Measurements from ENCODE around the gene SIPA1L3.

Gene SIPA1L3

DNA sequence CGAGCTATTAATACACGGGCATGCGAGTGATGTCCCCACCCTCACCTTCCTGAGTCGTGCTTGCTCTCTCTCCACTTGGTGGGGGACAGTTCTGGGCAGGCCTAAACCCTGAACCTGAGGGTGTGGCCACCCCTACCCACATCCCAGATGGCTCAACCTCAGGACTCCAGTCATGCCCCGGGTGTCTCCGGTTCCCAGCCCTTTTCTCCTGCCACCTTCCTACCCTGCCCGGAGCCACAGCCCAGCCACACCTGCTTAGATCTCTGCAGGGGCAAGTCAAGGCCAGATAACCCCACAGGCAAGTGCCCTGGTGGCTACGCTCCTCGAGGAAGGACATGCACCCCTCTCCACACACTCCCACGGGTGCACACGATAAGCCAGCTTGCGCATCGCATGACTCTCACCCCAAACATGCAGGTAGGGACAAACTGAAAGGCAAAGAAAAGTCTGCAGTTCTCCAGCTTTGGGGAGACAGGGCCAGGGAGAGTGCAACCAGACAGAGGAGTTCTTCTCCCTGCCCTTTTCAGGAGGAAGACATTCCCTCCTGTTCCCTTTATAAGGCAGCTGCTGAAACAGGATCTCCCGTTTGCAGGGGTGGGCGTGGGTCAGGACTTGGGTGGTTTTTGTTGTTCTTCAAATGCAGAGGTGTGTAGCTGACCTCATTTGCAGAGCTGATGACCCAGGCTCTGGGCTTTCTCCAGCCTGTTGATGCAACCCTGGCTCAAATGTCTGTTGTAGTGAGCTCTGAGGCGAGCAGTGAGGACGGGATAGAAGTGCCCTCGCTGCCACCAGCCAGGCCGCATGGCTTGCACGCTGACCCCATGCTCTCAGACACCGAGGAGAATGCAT lies 228.4 kb downstream of the SIPA1L3 start (continued):
- no peak for TF ChIP-seq ZBTB20 (tag by site-specific recombination; IDR thresholded peaks at IDR 0.05)
- peak; percentile 77 for TF ChIP-seq KLF1 (tag by site-specific recombination; IDR thresholded peaks at IDR 0.05)

DNA sequence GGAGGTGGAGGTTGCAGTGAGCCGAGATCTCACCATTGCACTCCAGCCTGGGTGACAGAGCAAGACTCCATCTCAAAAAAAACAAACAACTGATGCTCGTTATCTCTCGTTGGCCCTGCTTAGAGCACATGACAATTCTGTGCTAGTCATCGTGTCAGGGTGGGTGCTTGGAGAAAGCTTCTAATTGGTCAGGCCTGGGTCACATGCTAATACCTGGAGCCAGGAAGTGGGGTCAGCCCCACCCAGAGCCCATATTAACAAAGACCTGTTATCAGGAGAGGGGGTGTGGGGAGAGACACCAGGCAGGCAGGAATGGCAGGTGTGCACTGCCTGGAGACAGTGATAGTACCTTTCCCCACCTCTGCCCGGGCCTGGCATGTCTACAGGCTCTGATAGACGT lies 232.1 kb downstream of the SIPA1L3 start:
- CTCF ChIA-PET, result interaction anchor here (0.5 to 1.1 kb wide), 4 partner anchors 11 to 291 kb away, joined by 3 to 5 read pairs (median 4); no protein-coding TSS in a partner anchor
- H3K27ac ChIP-seq (ENCODE audit: extremely low read depth, low read depth, low read length), result no peak overlapping the region

DNA sequence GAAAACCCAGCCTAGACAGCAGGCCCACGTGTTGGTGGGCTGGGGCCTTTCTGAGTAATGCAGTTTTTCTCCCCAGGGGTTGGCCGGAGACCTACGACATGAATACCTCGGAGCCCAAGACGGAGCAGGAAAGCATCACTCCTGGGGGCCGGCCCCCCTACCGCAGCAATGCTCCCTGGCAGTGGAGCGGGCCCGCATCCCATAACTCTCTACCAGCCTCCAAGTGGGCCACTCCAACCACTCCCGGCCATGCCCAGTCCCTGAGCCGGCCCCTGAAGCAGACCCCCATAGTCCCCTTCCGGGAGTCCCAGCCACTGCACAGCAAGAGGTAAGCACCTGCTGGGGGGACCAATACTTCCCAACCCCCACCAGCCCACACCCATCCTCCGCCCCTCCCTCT lies 234.1 kb downstream of the SIPA1L3 start:
- Histone ChIP-seq H3K27ac (ENCODE audit: extremely low read depth, low read depth, low read length) (no peak overlapping the region), H3K4me3 (ENCODE audit: low read depth, low read length) (no peak overlapping the region), H3K9me3 (ENCODE audit: control insufficient read depth, insufficient read depth, low read depth, low read length) (no peaks in the 10 kb centered on the region), H3K4me1 (ENCODE audit: control insufficient read depth, insufficient read depth, low read length) (no peaks in the 10 kb centered on the region), H3K36me3 (ENCODE audit: control insufficient read depth in 2 of 2, insufficient read depth in 1 of 2, low read length in 2 of 2) (peaks cover 0 to 14% of the 10 kb centered on the region in 2 experiments; a peak in 2 of 3 replicates)
- ChIA-PET POLR2A (interaction anchor here (0.7 to 1.5 kb wide), 2 partner anchors 10 to 234 kb away, joined by 5 to 7 read pairs; partner anchors contain the start of genes SIPA1L3 and WDR87), CTCF (interaction anchor here (0.7 to 3.5 kb wide), 18 partner anchors 8 to 748 kb away, joined by 3 to 70 read pairs (median 6); partner anchors contain the start of genes SIPA1L3 and WDR87)
- TF ChIP-seq ZNF791 (tag by site-specific recombination; IDR thresholded peaks at IDR 0.05), result no peak
- TF ChIP-seq ZIC2 (tag by site-specific recombination; IDR thresholded peaks at IDR 0.05), result 0 out of 2 replicates have a peak, but pooled peaks have one; percentile 9
- TF ChIP-seq, protein P1, sequence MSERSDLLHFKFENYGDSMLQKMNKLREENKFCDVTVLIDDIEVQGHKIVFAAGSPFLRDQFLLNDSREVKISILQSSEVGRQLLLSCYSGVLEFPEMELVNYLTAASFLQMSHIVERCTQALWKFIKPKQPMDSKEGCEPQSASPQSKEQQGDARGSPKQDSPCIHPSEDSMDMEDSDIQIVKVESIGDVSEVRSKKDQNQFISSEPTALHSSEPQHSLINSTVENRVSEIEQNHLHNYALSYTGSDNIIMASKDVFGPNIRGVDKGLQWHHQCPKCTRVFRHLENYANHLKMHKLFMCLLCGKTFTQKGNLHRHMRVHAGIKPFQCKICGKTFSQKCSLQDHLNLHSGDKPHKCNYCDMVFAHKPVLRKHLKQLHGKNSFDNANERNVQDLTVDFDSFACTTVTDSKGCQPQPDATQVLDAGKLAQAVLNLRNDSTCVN (tag by site-specific recombination; optimal IDR thresholded peaks at IDR 0.05), result no peak
- no peak for TF ChIP-seq ZNF501 (tag by site-specific recombination; IDR thresholded peaks at IDR 0.05)
- TF ChIP-seq ZNF530 (tag by site-specific recombination; IDR thresholded peaks at IDR 0.05; ENCODE audit: low read depth), result no peak
- TF ChIP-seq, protein P2, sequence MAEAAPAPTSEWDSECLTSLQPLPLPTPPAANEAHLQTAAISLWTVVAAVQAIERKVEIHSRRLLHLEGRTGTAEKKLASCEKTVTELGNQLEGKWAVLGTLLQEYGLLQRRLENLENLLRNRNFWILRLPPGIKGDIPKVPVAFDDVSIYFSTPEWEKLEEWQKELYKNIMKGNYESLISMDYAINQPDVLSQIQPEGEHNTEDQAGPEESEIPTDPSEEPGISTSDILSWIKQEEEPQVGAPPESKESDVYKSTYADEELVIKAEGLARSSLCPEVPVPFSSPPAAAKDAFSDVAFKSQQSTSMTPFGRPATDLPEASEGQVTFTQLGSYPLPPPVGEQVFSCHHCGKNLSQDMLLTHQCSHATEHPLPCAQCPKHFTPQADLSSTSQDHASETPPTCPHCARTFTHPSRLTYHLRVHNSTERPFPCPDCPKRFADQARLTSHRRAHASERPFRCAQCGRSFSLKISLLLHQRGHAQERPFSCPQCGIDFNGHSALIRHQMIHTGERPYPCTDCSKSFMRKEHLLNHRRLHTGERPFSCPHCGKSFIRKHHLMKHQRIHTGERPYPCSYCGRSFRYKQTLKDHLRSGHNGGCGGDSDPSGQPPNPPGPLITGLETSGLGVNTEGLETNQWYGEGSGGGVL (tag by site-specific recombination; IDR thresholded peaks at IDR 0.05), result no peak
- peak; percentile 45 for TF ChIP-seq GLIS2 (tag by site-specific recombination; IDR thresholded peaks at IDR 0.05)
- no peak for TF ChIP-seq SCRT2 (tag by site-specific recombination; IDR thresholded peaks at IDR 0.05)
- no peak for TF ChIP-seq ZNF404 (tag by site-specific recombination; IDR thresholded peaks at IDR 0.05)
- no peak for TF ChIP-seq ZNF621 (tag by site-specific recombination; IDR thresholded peaks at IDR 0.05)

More for the DNA sequence above, 232.1 kb downstream of the SIPA1L3 start:
- no peaks in the 10 kb centered on the region for H3K9me3 ChIP-seq (ENCODE audit: control insufficient read depth, insufficient read depth, low read depth, low read length)
- no peaks in the 10 kb centered on the region for H3K4me1 ChIP-seq (ENCODE audit: control insufficient read depth, insufficient read depth, low read length)
- H3K36me3 ChIP-seq (ENCODE audit: control insufficient read depth in 2 of 2, insufficient read depth in 1 of 2, low read length in 2 of 2), result no peaks in the 10 kb centered on the region; a peak in 1 of 3 replicates
- no peak overlapping the region for H3K4me3 ChIP-seq (ENCODE audit: low read depth, low read length)
- POLR2A ChIA-PET, result interaction anchor here (0.7 kb wide), 1 partner anchor 95 kb away, joined by 3 read pairs; no protein-coding TSS in a partner anchor
- TF ChIP-seq TRIM28 (IDR thresholded peaks at IDR 0.05; ENCODE audit: borderline replicate concordance, low read length) (no peak), ZFHX2 (tag by site-specific recombination; conservative IDR thresholded peaks at IDR 0.05) (no peak), ZNF747 (tag by site-specific recombination; IDR thresholded peaks at IDR 0.05) (no peak), ZNF274 (IDR thresholded peaks at IDR 0.05; ENCODE audit: low read length) (no peak), ZNF274 (tag by site-specific recombination; IDR thresholded peaks at IDR 0.05; ENCODE audit: borderline replicate concordance) (no peak), MZF1 (tag by site-specific recombination; IDR thresholded peaks at IDR 0.05; ENCODE audit: borderline replicate concordance) (no peak), ZNF211 (tag by site-specific recombination; IDR thresholded peaks at IDR 0.05; ENCODE audit: low read depth) (no peak)
- TF ChIP-seq, protein P3, sequence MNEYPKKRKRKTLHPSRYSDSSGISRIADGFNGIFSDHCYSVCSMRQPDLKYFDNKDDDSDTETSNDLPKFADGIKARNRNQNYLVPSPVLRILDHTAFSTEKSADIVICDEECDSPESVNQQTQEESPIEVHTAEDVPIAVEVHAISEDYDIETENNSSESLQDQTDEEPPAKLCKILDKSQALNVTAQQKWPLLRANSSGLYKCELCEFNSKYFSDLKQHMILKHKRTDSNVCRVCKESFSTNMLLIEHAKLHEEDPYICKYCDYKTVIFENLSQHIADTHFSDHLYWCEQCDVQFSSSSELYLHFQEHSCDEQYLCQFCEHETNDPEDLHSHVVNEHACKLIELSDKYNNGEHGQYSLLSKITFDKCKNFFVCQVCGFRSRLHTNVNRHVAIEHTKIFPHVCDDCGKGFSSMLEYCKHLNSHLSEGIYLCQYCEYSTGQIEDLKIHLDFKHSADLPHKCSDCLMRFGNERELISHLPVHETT (tag by site-specific recombination; IDR thresholded peaks at IDR 0.05), result no peak
